Liver (tissue), 3 donors: ENCODE results near the gene TMPRSS6.

Source experiments
- ATF3 ChIP-seq: IDR thresholded peaks from 2 replicates; pipeline ENCODE4 v1.6.1; 2016; ENCODE audit warnings: antibody characterized with exemption
- JUND ChIP-seq, 2 donors: IDR thresholded peaks; 2 replicates each; pipeline ENCODE4 v1.6.1; 2016; ENCODE audit warnings: antibody characterized with exemption in 2 of 2
- REST ChIP-seq: IDR thresholded peaks from 2 replicates; pipeline ENCODE4 v1.6.1; 2016; ENCODE audit warnings: antibody characterized with exemption, mild to moderate bottlenecking
- SP1 ChIP-seq: IDR thresholded peaks from 2 replicates; pipeline ENCODE4 v1.6.1; 2018; ENCODE audit warnings: antibody characterized with exemption, mild to moderate bottlenecking
- TAF1 ChIP-seq: conservative IDR thresholded peaks from 2 replicates; pipeline ENCODE4 v1.6.1; 2016; ENCODE audit warnings: antibody characterized with exemption, mild to moderate bottlenecking
- TF ChIP-seq, protein P1 (sequence below): fragments of 150-350 bp; IDR thresholded peaks from 2 replicates; pipeline ENCODE4 v1.5.1; 2017; ENCODE audit warnings: improper control_type of control experiment, low read depth, low read length; ENCODE audit not compliant: missing input control
- donor health status: healthy.
- donor health status: healthy.

DNA sequence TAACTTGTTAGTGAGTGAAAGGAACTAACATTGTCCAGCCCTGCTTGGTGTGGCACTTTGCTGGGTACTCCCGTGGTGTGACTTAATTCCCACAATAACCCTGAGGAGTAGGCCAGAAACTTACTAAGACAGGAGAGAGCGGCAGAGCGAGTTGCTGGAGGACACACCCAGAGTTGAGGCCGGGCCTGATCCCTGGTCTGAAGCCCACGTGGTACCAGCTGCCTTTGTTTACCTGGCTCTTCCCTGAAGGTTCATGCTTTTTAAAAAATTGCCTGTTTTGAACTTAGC lies 89.4 kb downstream of the TMPRSS6 start:
- TF ChIP-seq SP1 (no peak), ATF3 (no peak), TAF1 (no peak), JUND (IDR thresholded peaks at IDR 0.05) (no peak), REST (no peak)
- TF ChIP-seq, protein P1, sequence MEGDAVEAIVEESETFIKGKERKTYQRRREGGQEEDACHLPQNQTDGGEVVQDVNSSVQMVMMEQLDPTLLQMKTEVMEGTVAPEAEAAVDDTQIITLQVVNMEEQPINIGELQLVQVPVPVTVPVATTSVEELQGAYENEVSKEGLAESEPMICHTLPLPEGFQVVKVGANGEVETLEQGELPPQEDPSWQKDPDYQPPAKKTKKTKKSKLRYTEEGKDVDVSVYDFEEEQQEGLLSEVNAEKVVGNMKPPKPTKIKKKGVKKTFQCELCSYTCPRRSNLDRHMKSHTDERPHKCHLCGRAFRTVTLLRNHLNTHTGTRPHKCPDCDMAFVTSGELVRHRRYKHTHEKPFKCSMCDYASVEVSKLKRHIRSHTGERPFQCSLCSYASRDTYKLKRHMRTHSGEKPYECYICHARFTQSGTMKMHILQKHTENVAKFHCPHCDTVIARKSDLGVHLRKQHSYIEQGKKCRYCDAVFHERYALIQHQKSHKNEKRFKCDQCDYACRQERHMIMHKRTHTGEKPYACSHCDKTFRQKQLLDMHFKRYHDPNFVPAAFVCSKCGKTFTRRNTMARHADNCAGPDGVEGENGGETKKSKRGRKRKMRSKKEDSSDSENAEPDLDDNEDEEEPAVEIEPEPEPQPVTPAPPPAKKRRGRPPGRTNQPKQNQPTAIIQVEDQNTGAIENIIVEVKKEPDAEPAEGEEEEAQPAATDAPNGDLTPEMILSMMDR: no peak
